ENCODE measurements around the gene TAF1D.

DNA sequence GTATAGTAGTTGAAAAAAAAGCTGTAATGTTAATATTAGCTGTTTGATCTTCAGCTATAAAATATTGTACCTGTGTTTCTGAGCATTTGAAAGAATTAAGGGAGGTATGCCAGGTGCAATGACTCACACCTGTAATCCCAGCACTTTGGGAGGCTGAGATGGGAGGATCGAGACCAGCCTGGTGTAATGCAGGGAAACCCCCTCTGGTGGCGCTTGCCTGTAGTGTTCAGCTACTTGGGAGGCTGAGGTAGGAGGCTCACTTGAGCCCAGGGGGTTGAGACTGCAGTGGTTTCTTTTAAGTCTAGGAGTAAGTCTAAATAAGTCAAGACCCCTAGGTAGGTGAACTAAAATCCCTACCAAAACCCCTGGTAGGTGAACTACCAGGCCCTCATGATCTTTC, 37.1 kb downstream of the TAF1D start:
- TF ChIP-seq, protein P1, sequence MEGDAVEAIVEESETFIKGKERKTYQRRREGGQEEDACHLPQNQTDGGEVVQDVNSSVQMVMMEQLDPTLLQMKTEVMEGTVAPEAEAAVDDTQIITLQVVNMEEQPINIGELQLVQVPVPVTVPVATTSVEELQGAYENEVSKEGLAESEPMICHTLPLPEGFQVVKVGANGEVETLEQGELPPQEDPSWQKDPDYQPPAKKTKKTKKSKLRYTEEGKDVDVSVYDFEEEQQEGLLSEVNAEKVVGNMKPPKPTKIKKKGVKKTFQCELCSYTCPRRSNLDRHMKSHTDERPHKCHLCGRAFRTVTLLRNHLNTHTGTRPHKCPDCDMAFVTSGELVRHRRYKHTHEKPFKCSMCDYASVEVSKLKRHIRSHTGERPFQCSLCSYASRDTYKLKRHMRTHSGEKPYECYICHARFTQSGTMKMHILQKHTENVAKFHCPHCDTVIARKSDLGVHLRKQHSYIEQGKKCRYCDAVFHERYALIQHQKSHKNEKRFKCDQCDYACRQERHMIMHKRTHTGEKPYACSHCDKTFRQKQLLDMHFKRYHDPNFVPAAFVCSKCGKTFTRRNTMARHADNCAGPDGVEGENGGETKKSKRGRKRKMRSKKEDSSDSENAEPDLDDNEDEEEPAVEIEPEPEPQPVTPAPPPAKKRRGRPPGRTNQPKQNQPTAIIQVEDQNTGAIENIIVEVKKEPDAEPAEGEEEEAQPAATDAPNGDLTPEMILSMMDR (conservative IDR thresholded peaks at IDR 0.05; ENCODE audit: low read depth, low read length): peak; percentile 34; the same call in 1 of the 2 replicates
- TF ChIP-seq EZH2 (IDR thresholded peaks at IDR 0.05; ENCODE audit: borderline replicate concordance, low read depth, low read length, poor library complexity, severe bottlenecking): no peak

Data from A673 (cell line).